ENCODE results near the gene RSPH10B.
"Not testable (repeated sequence)": the region's sequence is repeated elsewhere in the genome, so short reads cannot be mapped to it uniquely, and the experiment has no call there.

DNA sequence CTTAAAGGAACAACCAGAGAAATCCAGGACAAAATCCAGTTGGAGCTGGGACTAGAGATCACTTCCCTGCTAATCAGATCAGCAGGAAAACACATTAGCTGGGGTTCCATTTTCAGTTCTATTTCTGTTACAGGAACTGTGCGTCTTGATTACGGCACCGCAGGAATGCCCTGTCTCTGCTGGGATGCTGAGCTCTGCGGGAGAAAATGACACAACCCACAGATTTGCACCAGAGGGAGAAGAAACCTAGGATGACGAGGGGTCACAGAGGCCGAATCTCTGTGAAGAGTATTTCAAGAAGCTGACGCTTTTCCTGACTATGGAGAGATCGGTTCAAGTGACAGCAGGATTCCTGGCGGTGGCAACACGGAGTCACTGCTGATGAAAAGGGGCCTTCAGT lies 40.2 kb downstream of the RSPH10B start:
- TF ChIP-seq CTCF (IDR thresholded peaks at IDR 0.05 in 8 of 11, conservative IDR thresholded peaks at IDR 0.05 in 3 of 11); POLR2AphosphoS5 (IDR thresholded peaks at IDR 0.05); POLR2A (IDR thresholded peaks at IDR 0.05): not testable (repeated sequence)
